GM19239 (cell line): Measurements from ENCODE around the gene MAPKAP1.
"Not testable (repeated sequence)": the region's sequence is repeated elsewhere in the genome, so short reads cannot be mapped to it uniquely, and the experiment has no call there.

ENCODE experiments used
- DNase-seq: peaks from one replicate; pipeline ENCODE4 v3.0.0; 2011; ENCODE audit warnings: low spot score; ENCODE audit not compliant: insufficient read length
- FAIRE-seq: peaks from 2 replicates; lab custom pipeline; 2011; peaks lifted over from hg19 to GRCh38; lab: Jason Lieb, UNC

The MAPKAP1 gene

GRCh38 chr9:125739436-125739835 lies 32.4 kb upstream of the MAPKAP1 start:
- DNase-seq (no peak), FAIRE-seq (no peak)

GRCh38 chr9:125732562-125732961 lies 25.6 kb upstream of the MAPKAP1 start:
- DNase-seq (no peak), FAIRE-seq (no peak)

GRCh38 chr9:125730168-125730567 lies 23.2 kb upstream of the MAPKAP1 start:
- DNase-seq: no peak
- no peak for FAIRE-seq

- DNase-seq (no peak), FAIRE-seq (no peak)
Measured at GRCh38 chr9:125726456-125727132, 19.6 kb upstream of the MAPKAP1 start.

GRCh38 chr9:125707472-125707804 lies 430 bp upstream of the MAPKAP1 start:
- no peak for DNase-seq
- FAIRE-seq: no peak

GRCh38 chr9:125705893-125706292 lies 1.1 kb downstream of the MAPKAP1 start:
- no peak for FAIRE-seq
- DNase-seq: no peak

GRCh38 chr9:125703662-125704061 lies 3.3 kb downstream of the MAPKAP1 start:
- DNase-seq (no peak), FAIRE-seq (no peak)

- no peak for DNase-seq
- FAIRE-seq: peak; percentile 28
Measured at GRCh38 chr9:125701351-125701750, 5.7 kb downstream of the MAPKAP1 start.

- DNase-seq: peak; percentile 19
- FAIRE-seq: peak; percentile 97
Measured at GRCh38 chr9:125700791-125701190, 6.2 kb downstream of the MAPKAP1 start.

- DNase-seq (no peak), FAIRE-seq (peak; percentile 48)
Measured at GRCh38 chr9:125699870-125700269, 7.1 kb downstream of the MAPKAP1 start.

- DNase-seq: no peak
- peak; percentile 60 for FAIRE-seq
Measured at GRCh38 chr9:125696106-125696647, 10.8 kb downstream of the MAPKAP1 start.

GRCh38 chr9:125695548-125695947 lies 11.5 kb downstream of the MAPKAP1 start:
- DNase-seq, FAIRE-seq: not testable (repeated sequence)

GRCh38 chr9:125694478-125694877 lies 12.5 kb downstream of the MAPKAP1 start:
- no peak for FAIRE-seq
- DNase-seq: no peak

- not testable (repeated sequence) for DNase-seq, FAIRE-seq
Measured at GRCh38 chr9:125693492-125693891, 13.5 kb downstream of the MAPKAP1 start.

GRCh38 chr9:125691869-125692268 lies 15.1 kb downstream of the MAPKAP1 start:
- DNase-seq (no peak), FAIRE-seq (no peak)

- no peak for FAIRE-seq
- no peak for DNase-seq
Measured at GRCh38 chr9:125690679-125691078, 16.3 kb downstream of the MAPKAP1 start.

GRCh38 chr9:125687163-125687863 lies 19.7 kb downstream of the MAPKAP1 start:
- DNase-seq: no peak
- no peak for FAIRE-seq

GRCh38 chr9:125685167-125685566 lies 21.8 kb downstream of the MAPKAP1 start:
- DNase-seq (no peak), FAIRE-seq (no peak)

GRCh38 chr9:125683486-125683885 lies 23.5 kb downstream of the MAPKAP1 start:
- no peak for FAIRE-seq
- no peak for DNase-seq

- FAIRE-seq (no peak), DNase-seq (no peak)
Measured at GRCh38 chr9:125682340-125682739, 24.7 kb downstream of the MAPKAP1 start.

GRCh38 chr9:125681657-125682056 lies 25.4 kb downstream of the MAPKAP1 start:
- DNase-seq: no peak
- no peak for FAIRE-seq
